GM19463 (cell line): ENCODE measurements around the gene NCOA7.
"Not testable (repeated sequence)": the region's sequence is repeated elsewhere in the genome, so short reads cannot be mapped to it uniquely, and the experiment has no call there.

ENCODE experiments used
- ATAC-seq: cut with Tn5 transposase; IDR thresholded peaks from one replicate; pipeline ENCODE4 v1.9.1; 2021; ENCODE audit warnings: mild to moderate bottlenecking, moderate library complexity; ENCODE audit not compliant: unreplicated experiment

NCOA7 gene

DNA sequence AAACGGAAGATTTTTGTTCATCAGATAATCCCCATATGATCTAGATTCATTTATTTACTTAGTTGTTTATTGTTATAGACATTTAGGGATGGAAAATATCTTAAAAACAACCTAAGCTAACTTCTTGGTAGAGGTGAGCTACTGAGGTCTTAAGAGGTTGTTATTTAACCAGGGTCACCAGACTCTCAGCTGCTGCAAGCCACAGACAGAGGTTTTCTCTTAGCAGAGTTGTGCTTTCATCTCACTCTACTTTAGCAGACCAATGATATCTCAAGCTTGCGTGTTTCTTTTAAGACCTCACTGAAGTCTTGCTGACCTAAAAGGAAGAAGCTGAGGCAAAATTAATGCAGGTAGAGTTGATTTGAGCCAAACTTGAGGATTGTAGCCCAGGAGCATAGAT is 43.6 kb downstream of the NCOA7 start:
- peak; percentile 89 for ATAC-seq

DNA sequence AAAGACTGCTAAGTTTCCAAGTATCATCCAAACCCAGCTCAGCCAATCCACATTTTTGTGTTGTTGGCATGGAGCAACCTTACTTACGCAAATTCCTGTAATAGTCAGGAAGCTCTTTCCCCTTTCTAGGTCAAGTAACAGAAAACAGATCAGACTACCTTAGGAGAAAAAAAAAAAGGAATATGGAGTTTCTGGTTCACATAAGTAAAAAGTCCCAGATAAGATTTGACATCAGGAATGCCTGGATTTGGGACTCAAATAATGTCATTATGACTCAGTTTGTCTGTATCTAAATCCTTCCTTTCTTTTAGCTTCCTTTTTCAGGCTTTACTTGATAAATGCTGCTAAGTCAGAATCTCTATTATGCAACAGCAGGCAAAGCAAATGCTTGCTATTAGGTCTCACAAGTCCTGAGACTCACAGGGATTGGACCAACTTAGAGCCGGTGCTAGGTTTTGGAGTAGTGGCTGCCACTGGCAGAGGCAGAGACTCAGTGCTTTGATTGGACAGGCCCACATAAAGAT is 44.5 kb downstream of the NCOA7 start:
- ATAC-seq = no peak

GRCh38 chr6:125836466-125836865 is 45.7 kb downstream of the NCOA7 start:
- no peak for ATAC-seq

- ATAC-seq = no peak
Observed at GRCh38 chr6:125839471-125839870, 48.7 kb downstream of the NCOA7 start.

DNA sequence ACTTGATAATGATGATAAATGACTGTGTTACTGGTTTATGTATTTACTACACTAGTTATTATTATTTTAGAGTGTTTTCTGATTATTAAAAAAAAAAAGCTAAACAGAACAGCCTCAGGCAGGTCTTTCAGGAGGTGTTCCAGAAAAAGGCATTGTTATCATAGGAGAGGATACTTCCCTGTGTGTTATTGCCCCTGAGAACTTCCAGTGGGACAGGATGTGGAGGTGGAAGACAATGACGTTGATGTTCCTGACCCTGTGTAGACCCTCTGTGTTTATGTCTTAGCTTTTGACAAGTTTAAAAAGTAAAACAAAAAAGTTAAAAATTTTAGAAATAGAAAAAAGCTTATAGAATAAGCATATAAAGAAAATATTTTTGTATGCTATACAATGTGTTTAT is 49.1 kb downstream of the NCOA7 start:
- no peak for ATAC-seq

DNA sequence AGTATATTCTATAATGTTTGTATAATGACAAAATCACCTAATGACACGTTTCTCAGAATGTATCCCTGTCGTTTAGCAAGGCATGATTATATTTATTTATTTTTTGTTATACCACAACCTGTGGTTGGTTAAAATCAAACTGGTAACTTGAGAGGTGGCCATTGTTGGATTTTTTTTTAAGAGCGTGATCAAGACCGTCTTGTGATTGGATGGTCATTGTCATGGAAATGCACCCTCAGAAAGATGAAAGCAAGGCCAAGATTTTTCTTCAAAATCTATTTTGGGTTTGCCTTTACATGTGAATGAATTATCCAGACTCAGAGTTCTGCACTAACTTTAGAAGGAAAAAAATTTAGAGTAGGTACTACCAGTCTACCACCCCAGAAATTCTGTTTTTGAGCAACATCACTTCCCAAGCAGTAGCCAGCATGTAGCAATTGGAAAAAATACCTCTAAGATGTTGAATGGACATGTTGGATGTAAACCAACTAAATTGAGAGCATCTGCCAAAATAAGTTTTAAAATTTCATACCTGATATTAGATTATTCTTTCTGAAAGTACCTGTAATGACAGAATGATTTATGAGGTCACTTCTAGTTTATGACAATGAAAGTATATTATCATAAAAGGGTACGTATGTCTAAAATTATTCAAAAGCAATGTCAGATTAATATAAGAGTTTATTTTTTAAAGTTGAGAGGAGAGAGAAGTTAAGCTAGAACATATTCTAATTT is 50.8 kb downstream of the NCOA7 start:
- no peak for ATAC-seq

DNA sequence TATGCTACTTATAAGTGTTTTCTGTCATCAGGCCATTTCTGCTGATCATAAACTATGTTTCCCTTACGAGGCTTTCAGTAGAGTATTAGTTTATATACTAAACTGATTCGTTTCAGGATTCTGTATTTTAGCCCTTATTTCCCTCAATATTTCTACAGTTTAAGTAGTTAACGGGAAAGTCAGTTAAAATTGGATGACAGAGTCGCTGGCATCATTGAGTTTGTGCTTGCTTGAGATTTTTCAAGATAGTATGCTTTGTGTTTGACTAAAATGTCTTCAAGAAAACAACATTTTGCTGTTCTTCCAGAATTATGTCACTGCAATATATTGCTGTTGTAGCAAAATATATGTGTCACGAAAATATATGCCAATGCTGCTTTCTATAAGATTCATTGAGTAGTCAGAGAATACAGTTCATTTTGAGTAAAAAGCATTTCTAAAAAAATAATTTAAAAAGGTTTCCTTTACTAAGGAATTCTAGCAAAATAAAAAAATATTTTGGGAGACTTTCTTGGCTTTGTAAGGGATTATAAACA is 51.4 kb downstream of the NCOA7 start:
- no peak for ATAC-seq

DNA sequence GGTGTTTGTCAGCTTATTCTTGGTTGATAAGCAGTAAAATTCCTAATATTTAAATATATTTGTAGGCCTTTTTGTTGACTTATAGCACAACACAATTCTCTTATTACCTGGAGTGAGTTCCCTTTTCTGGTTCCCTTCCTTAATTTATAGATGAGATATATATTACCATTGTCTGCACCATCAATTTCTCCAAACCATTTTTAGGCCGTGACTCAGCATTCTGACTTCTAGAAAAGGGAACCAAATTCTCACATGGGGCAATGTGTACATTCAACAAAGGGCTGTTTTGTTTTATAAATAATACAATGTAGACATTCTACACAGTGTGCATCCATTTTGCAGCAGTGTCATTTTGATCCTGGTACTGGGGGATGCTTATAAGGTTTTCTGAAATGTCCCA is 52.8 kb downstream of the NCOA7 start:
- no peak for ATAC-seq

- no peak for ATAC-seq
Observed at GRCh38 chr6:125844989-125845388, 54.2 kb downstream of the NCOA7 start.

GRCh38 chr6:125846292-125847024 is 55.7 kb downstream of the NCOA7 start:
- no peak for ATAC-seq

- not testable (repeated sequence) for ATAC-seq
Observed at GRCh38 chr6:125848286-125848685, 57.5 kb downstream of the NCOA7 start.

GRCh38 chr6:125850361-125850760 is 59.6 kb downstream of the NCOA7 start:
- no peak for ATAC-seq

GRCh38 chr6:125852587-125852986 is 61.8 kb downstream of the NCOA7 start:
- ATAC-seq = no peak

DNA sequence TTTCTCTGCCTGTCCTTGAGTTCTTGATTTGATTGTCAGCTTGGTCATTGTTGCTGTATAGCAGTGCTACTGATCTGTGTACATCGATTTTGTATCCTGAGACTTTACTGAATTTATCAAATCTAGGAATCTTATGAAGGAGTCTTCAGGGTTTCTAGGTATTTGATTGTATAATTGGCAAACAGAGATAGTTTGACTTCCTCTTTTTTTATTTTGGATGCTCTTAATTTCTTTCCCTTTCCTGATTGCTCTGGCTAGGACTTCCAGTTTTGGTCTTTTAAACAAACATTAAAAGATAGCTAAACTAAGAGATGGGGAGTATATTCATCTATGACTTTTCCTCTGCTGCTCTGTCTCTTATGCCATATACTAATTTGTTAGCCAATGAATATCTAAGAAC is 62.4 kb downstream of the NCOA7 start:
- ATAC-seq = no peak

GRCh38 chr6:125853756-125854155 is 63.0 kb downstream of the NCOA7 start:
- no peak for ATAC-seq

DNA sequence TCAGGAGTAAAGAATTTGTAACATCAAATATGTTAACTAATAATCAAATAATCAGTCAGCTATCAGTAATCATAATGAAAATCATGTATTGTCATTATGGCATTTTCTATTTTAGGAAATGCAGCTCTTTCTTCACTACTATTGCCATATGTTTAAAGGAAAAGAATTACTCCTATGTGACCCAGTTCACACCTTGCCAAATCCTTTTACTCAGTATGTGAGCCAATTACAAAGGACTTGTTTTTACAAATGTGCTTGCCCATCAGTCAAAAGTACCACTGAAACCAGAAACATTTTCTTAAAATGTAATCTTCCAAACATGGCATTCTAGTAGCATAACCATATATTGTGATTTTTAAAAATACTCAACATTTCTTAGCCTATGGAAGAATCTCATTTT is 63.6 kb downstream of the NCOA7 start:
- no peak for ATAC-seq

DNA sequence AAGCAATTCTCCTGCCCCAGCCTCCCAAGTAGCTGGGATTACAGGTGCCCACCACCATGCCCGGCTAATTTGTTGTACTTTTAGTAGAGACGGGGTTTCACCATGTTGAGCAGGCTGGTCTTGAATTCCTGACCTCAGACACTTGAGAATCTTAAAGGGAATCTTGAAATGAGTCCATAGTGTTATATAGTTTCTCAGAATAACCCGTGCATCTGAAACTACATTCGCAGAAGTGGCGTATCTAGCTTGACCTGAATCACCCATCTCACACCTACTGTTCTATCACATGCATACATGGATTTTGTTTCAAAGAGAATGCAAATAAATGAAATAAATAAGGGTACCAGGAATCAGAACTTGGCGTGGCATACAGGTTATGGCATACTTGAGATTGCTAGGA is 65.0 kb downstream of the NCOA7 start:
- ATAC-seq = no peak

DNA sequence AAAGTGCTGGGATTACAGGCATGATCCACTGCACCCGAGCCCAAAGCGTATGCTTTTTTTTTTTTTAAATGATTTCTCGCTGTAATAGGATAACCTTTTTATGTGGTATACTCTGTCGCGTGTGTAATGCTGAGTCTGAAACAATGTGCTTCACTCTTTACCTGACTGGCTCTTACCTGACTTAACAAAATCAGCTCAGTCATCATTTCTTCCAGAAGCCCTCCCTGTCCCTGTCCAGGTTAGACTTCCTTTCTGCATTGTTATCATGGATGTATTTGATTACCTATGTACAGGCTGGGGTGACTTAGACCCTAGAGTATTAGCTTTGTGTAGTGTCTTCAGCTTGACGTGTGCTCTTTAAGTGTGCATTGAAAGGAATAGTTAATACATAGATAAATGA is 67.1 kb downstream of the NCOA7 start:
- no peak for ATAC-seq

DNA sequence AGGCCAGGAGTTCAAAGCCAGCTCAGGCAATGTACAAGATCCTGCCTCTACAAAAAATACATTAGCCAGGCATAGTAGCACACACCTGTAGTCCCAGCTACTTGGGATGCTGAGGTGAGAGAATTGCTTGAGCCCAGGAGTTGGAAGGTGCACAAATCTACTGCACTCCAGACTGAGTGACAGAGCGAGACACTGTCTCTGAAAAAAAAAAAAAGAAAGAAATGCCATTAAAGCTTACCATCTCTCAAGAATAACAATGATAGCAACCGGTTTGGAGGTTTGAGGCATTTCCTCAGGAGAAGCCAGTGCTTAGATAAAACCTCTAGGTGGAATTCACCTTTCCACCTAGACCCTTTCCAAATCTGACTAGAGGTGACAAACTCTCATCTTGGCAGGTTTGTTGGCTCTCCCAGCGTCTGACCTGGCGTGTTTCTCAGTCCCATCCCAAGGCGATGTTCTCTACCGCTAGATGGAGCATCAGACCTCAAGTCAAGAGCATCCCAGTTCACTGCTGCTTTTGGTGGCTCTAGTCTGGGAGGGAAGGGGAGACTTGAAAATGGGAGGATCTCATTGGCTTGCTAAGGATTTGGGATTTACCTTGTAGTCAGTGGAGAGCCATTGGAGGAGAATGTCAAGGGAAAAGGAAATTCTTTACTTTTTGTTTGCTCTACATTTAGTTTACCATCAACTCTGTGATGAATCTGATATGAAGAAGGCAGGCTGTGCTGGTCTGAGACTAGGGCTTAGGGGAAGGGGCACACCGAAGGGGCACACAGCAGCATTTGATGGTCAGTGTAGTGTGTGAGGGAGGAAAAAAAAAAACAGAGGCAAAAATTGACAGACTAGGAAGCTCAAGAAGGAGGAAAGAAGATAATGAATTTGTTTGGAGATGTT is 67.9 kb downstream of the NCOA7 start:
- ATAC-seq = no peak

DNA sequence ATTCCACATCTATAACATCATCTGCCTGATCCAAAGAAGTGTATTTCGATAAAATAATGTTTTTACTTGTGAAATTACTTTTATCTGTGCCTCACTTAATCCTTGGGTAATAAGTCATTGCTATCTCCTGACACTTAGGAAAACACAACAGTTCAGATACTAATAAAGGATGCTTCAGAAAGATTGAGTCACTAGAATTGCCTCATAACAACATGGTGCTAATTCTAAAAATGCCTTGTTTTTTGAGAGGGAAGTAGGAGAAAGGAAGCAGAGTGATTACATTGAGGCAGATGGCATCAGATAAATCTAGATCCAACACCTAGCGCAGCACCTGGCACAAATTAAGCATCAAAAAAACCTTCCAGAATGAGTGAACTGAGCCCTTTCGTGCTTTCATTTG is 69.0 kb downstream of the NCOA7 start:
- no peak for ATAC-seq

DNA sequence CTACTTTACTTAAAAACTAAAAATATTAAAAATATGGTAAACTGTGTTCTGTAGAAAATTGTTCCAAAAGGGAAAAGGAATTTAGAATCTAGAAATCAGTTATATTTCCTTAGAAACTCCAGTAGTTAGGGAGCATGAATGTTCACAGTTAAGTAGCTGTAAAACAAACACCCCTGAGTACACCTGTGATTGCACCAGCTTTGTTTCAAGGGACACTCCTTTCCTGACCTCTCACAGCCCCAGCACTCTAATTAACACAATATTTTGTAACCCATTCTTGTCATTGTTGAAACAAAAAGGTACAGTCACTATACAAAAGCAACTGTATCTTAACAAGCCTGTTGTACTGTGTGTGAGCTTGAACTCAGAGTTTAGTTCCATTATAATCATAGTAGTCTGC is 72.3 kb downstream of the NCOA7 start:
- no peak for ATAC-seq
